ENCODE data around the gene DNAJA1. TPM values are rescaled to one million over a fixed set of nuclear protein-coding genes. Genes with fewer than 3 reads are reported as not detected.

The DNAJA1 gene
- total RNA-seq, 1 experiment from 2014 or later: 186 TPM

DNA sequence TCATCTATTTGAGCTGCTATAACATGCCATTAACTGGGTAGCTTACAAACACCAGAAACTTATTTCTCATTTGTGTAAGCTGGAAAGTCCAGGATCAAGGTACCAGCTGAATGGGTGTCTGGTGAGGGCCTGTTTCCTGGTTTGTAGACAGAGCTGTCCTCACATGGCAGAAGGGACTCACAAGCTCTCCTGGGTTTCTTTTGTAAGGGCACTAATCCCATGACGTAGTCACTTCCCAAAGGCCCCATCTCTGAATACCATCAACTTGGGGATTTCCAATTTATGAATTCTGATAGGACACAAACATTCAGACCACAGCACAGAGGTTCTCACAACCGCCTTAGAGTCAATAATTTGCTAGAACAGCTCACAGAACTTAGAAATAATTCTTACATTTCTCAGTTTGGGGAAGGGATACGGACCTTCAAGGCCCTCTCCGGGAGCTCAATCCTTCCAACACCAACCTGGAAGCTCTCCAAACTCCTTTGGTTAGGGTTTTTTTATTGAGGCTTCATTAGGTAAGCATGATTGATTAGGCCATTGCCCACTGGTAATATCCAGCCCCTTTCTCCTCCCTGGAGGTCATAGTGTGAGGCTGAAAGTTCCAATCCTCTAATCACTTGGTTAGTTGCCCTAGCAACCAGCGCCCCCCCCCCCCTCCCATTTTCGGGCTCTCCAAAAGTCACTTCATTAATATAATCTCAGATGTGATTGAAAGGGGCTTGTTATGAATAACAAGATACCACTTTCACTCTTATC, 7.6 kb upstream of the DNAJA1 start:
- no peak for TF ChIP-seq CTCF (IDR thresholded peaks at IDR 0.05; ENCODE audit: unreplicated experiment)
- no TSS peak for BruUV-seq (replicated peaks)
- DNase-seq: no peak
- H3K4me1 Mint-ChIP-seq (ENCODE audit: low read depth, unreplicated experiment): no peaks in the 10 kb centered on the region
- intact Hi-C loops (cut with micrococcal nuclease; ENCODE audit: unreplicated experiment): no loop called here
- peaks cover 11% of the 10 kb centered on the region for H3K36me3 Mint-ChIP-seq (ENCODE audit: insufficient read depth, unreplicated experiment)
- CTCF ChIA-PET: interaction anchor here (0.7 kb wide), 1 partner anchor 130 kb away, joined by 3 read pairs; no protein-coding TSS in a partner anchor
- H3K27ac Mint-ChIP-seq (ENCODE audit: unreplicated experiment): no peak overlapping the region
- H3K27me3 Mint-ChIP-seq (ENCODE audit: unreplicated experiment): no peaks in the 10 kb centered on the region
- no peaks in the 10 kb centered on the region for H3K9me3 Mint-ChIP-seq (ENCODE audit: low read depth, unreplicated experiment)
- no peak overlapping the region for H3K4me3 Mint-ChIP-seq (ENCODE audit: low read depth, unreplicated experiment)

DNA sequence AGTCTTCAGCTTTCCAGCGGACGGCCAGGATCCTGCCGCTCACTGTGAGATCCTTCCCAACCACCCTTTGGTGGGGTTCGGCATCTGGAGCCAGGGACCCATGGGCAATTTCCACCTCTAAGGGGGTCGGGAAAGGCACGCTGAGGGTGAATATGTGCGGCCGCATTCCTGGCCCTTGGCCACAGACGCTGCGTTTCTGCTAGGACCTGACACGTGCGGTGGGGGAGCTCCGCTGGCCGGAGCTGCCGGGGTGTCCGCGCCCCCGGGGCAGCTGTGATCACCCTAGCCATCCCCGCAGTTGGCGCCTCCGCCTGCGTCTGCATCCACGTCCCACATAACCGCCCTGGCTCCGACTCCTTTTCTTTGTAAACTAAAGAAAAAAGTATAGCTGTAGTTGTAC, 5.3 kb upstream of the DNAJA1 start:
- Mint-ChIP-seq H3K9me3 (ENCODE audit: low read depth, unreplicated experiment) (no peaks in the 10 kb centered on the region), H3K27ac (ENCODE audit: unreplicated experiment) (no peak overlapping the region), H3K4me3 (ENCODE audit: low read depth, unreplicated experiment) (no peak overlapping the region), H3K27me3 (ENCODE audit: unreplicated experiment) (no peaks in the 10 kb centered on the region), H3K4me1 (ENCODE audit: low read depth, unreplicated experiment) (peaks cover 14% of the 10 kb centered on the region), H3K36me3 (ENCODE audit: insufficient read depth, unreplicated experiment) (peaks cover 19% of the 10 kb centered on the region)
- BruUV-seq (replicated peaks): no TSS peak
- no peak for TF ChIP-seq CTCF (IDR thresholded peaks at IDR 0.05; ENCODE audit: unreplicated experiment)
- no peak for DNase-seq
- CTCF ChIA-PET: no interaction called here
- intact Hi-C loops (cut with micrococcal nuclease; ENCODE audit: unreplicated experiment): no loop called here

- no peak overlapping the region for H3K27ac Mint-ChIP-seq (ENCODE audit: unreplicated experiment)
- no peaks in the 10 kb centered on the region for H3K27me3 Mint-ChIP-seq (ENCODE audit: unreplicated experiment)
- no TSS peak for BruUV-seq (replicated peaks)
- peaks cover 23% of the 10 kb centered on the region for H3K4me1 Mint-ChIP-seq (ENCODE audit: low read depth, unreplicated experiment)
- H3K4me3 Mint-ChIP-seq (ENCODE audit: low read depth, unreplicated experiment): no peak overlapping the region
- intact Hi-C loops (cut with micrococcal nuclease; ENCODE audit: unreplicated experiment): no loop called here
- TF ChIP-seq CTCF (IDR thresholded peaks at IDR 0.05; ENCODE audit: unreplicated experiment): no peak
- no peaks in the 10 kb centered on the region for H3K9me3 Mint-ChIP-seq (ENCODE audit: low read depth, unreplicated experiment)
- peaks cover 44% of the 10 kb centered on the region for H3K36me3 Mint-ChIP-seq (ENCODE audit: insufficient read depth, unreplicated experiment)
- DNase-seq: no peak
- CTCF ChIA-PET: no interaction called here
Observed at GRCh38 chr9:33022303-33022702, 2.8 kb upstream of the DNAJA1 start.

GRCh38 chr9:33022755-33023154, 2.3 kb upstream of the DNAJA1 start:
- CTCF ChIA-PET: no interaction called here
- Mint-ChIP-seq H3K36me3 (ENCODE audit: insufficient read depth, unreplicated experiment) (peaks cover 49% of the 10 kb centered on the region), H3K9me3 (ENCODE audit: low read depth, unreplicated experiment) (no peaks in the 10 kb centered on the region), H3K4me1 (ENCODE audit: low read depth, unreplicated experiment) (peaks cover 24% of the 10 kb centered on the region), H3K27ac (ENCODE audit: unreplicated experiment) (no peak overlapping the region), H3K27me3 (ENCODE audit: unreplicated experiment) (no peaks in the 10 kb centered on the region), H3K4me3 (ENCODE audit: low read depth, unreplicated experiment) (no peak overlapping the region)
- intact Hi-C loops (cut with micrococcal nuclease; ENCODE audit: unreplicated experiment): no loop called here
- no peak for TF ChIP-seq CTCF (IDR thresholded peaks at IDR 0.05; ENCODE audit: unreplicated experiment)
- BruUV-seq (replicated peaks): no TSS peak
- no peak for DNase-seq
